GM19372 (cell line): Measurements from ENCODE around the gene SPDYE11.
"Not testable (repeated sequence)": the region's sequence is repeated elsewhere in the genome, so short reads cannot be mapped to it uniquely, and the experiment has no call there.

Source experiments
- ATAC-seq: cut with Tn5 transposase; IDR thresholded peaks from one replicate; pipeline ENCODE4 v1.9.1; 2021; ENCODE audit warnings: mild to moderate bottlenecking, low read depth, moderate library complexity; ENCODE audit not compliant: unreplicated experiment

SPDYE11 gene, protein sequence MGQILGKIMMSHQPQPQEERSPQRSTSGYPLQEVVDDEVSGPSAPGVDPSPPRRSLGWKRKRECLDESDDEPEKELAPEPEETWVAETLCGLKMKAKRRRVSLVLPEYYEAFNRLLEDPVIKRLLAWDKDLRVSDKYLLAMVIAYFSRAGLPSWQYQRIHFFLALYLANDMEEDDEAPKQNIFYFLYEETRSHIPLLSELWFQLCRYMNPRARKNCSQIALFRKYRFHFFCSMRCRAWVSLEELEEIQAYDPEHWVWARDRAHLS

GRCh38 chr7:73057811-73058210, at the start of gene SPDYE11:
Gene SPDYE11 (minus strand): TSS chr7:73057911. CDS start chr7:73056111, 1,800 bp downstream.
- ATAC-seq = not testable (repeated sequence)

GRCh38 chr7:73085938-73086337, 28.2 kb upstream of the SPDYE11 start, which contains the start of gene SPDYE9:
Gene SPDYE9 (minus strand): TSS chr7:73086038. CDS start chr7:73084238, 1,800 bp downstream.
- not testable (repeated sequence) for ATAC-seq

GRCh38 chr7:73029666-73030065, 28.0 kb downstream of the SPDYE11 start, which contains the start of gene SPDYE8:
Gene SPDYE8 (minus strand): TSS chr7:73029766. CDS start chr7:73027966, 1,800 bp downstream.
- ATAC-seq = not testable (repeated sequence)

DNA sequence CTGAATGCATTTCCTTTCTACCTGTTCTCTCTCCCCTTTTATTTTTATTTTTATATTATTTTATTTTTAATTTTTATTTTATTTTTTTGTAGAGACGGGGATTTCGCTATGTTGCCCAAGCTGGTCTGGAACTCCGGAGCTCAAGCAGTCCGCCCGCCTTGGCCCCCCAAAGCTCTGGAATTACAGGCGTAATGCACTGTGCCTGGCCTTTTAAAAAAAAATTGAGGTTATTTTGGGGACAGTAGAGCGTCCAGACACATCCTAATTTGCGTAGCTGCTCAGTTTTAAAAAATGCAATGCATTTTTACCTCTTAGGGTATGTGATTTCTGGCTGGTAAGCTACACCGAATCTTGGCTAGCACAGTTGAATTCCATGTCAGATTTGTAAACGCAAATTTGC, 51.2 kb downstream of the SPDYE11 start:
- ATAC-seq = not testable (repeated sequence)

- peak; percentile 78 for ATAC-seq
Observed at GRCh38 chr7:73005693-73006447, 51.8 kb downstream of the SPDYE11 start.

GRCh38 chr7:73005356-73005692, 52.4 kb downstream of the SPDYE11 start:
- peak; percentile 75 for ATAC-seq

GRCh38 chr7:72997887-72998468, 59.7 kb downstream of the SPDYE11 start:
- ATAC-seq = not testable (repeated sequence)
